Tibial artery (tissue), 4 donors: ENCODE results near the gene C1orf105.

Experiments
- DNase-seq, 2 donors: peaks; one replicate each; pipeline ENCODE4 v3.0.0-alpha.2; 2019
- H3K27ac ChIP-seq, 2 donors: fragments of 200-600 bp; sonication (generic) in 1 of 2; 1 replicate in 1 of 2; 2 replicates in 1 of 2; pipeline ENCODE4 v1.5.1; 2018 to 2019; ENCODE audit warnings: mild to moderate bottlenecking in 1 of 2
- H3K27me3 ChIP-seq, 2 donors: fragments of 200-600 bp; sonication (generic) in 1 of 2; one replicate each; pipeline versions ENCODE4 v1.5.1 to v1.6.0; 2016 to 2019
- H3K36me3 ChIP-seq, 3 donors: fragments of 200-600 bp; sonication (generic) in 2 of 3; one replicate each; pipeline ENCODE4 v1.5.1; 2016 to 2019; ENCODE audit warnings: mild to moderate bottlenecking in 2 of 3
- H3K4me1 ChIP-seq, 4 donors: fragments of 200-600 bp; sonication (generic) in 2 of 4; 1 replicate in 3 of 4; 2 replicates in 1 of 4; pipeline ENCODE4 v1.5.1; 2016 to 2019
- H3K4me3 ChIP-seq, 2 donors: fragments of 200-600 bp; sonication (generic) in 1 of 2; 1 replicate in 1 of 2; 2 replicates in 1 of 2; pipeline ENCODE4 v1.5.1; 2018 to 2019; ENCODE audit warnings: mild to moderate bottlenecking in 2 of 2
- H3K9me3 ChIP-seq, 3 donors: fragments of 200-600 bp; sonication (generic) in 1 of 3; one replicate each; pipeline ENCODE4 v1.5.1; 2016 to 2019
- CTCF ChIP-seq, 2 experiments: fragments of 200-600 bp in 1 of 2; fragments of 450-650 bp in 1 of 2; IDR thresholded peaks; one replicate each; pipeline ENCODE4 v1.5.1; 2017 to 2019; ENCODE audit warnings: antibody characterized with exemption in 2 of 2, mild to moderate bottlenecking in 1 of 2, moderate library complexity in 1 of 2
- intact Hi-C: fragments of 100-400 bp; cut with DNase I; formaldehyde crosslinking; loops from one replicate; pipeline ENCODE4 v1.15.0; 2023; ENCODE audit warnings: low total_unique reads

C1orf105 gene

GRCh38 chr1:172395576-172395975 is 24.9 kb upstream of the C1orf105 start:
- no peak for DNase-seq
- Histone ChIP-seq H3K4me1 (peaks cover 0 to 64% (median 23%) of the 10 kb centered on the region in 4 donors), H3K9me3 (no peaks in the 10 kb centered on the region), H3K27ac (no peak overlapping the region), H3K36me3 (no peaks in the 10 kb centered on the region), H3K27me3 (no peaks in the 10 kb centered on the region), H3K4me3 (no peak overlapping the region)
- TF ChIP-seq CTCF (IDR thresholded peaks at IDR 0.05), result no peak
- intact Hi-C loops, result loop anchor here (5.0 to 10.0 kb wide), 2 partner anchors 51 to 263 kb away; no protein-coding TSS in a partner anchor

GRCh38 chr1:172397221-172397620 is 23.3 kb upstream of the C1orf105 start:
- no peak for TF ChIP-seq CTCF (IDR thresholded peaks at IDR 0.05)
- no peak for DNase-seq
- Histone ChIP-seq H3K27ac (peak overlapping the region; percentile 74 to 77), H3K27me3 (no peaks in the 10 kb centered on the region), H3K9me3 (no peaks in the 10 kb centered on the region), H3K36me3 (no peaks in the 10 kb centered on the region), H3K4me3 (no peak overlapping the region), H3K4me1 (peaks cover 0 to 68% (median 24%) of the 10 kb centered on the region in 4 donors)
- intact Hi-C loops, result loop anchor here (5.0 to 10.0 kb wide), 2 partner anchors 52 to 265 kb away; no protein-coding TSS in a partner anchor

- TF ChIP-seq CTCF (IDR thresholded peaks at IDR 0.05), result no peak
- intact Hi-C loops, result loop anchor here (5.0 to 10.0 kb wide), 2 partner anchors 53 to 265 kb away; no protein-coding TSS in a partner anchor
- Histone ChIP-seq H3K36me3 (no peaks in the 10 kb centered on the region), H3K9me3 (no peaks in the 10 kb centered on the region), H3K4me3 (no peak overlapping the region), H3K27me3 (no peaks in the 10 kb centered on the region), H3K4me1 (peaks cover 0 to 70% (median 25%) of the 10 kb centered on the region in 4 donors), H3K27ac (peak overlapping the region; percentile 74 to 77)
- no peak for DNase-seq
Measured at GRCh38 chr1:172397633-172398032, 22.9 kb upstream of the C1orf105 start.

GRCh38 chr1:172398193-172398592 is 22.3 kb upstream of the C1orf105 start:
- H3K36me3 ChIP-seq, result no peaks in the 10 kb centered on the region
- intact Hi-C loops, result loop anchor here (5.0 to 10.0 kb wide), 2 partner anchors 53 to 266 kb away; no protein-coding TSS in a partner anchor
- no peak for TF ChIP-seq CTCF (IDR thresholded peaks at IDR 0.05)
- H3K27me3 ChIP-seq, result no peaks in the 10 kb centered on the region
- peak overlapping the region; percentile 74 to 77 for H3K27ac ChIP-seq
- peaks cover 0 to 75% (median 28%) of the 10 kb centered on the region in 4 donors for H3K4me1 ChIP-seq
- DNase-seq, result peak in 1 of 2 donors; percentile 42
- H3K4me3 ChIP-seq, result no peak overlapping the region
- no peaks in the 10 kb centered on the region for H3K9me3 ChIP-seq

- H3K9me3 ChIP-seq, result no peaks in the 10 kb centered on the region
- peak overlapping the region; percentile 74 to 77 for H3K27ac ChIP-seq
- TF ChIP-seq CTCF (IDR thresholded peaks at IDR 0.05), result peak; percentile 59 to 77
- intact Hi-C loops, result loop anchor here (5.0 to 10.0 kb wide), 2 partner anchors 54 to 267 kb away; no protein-coding TSS in a partner anchor
- H3K4me1 ChIP-seq, result peaks cover 0 to 72% (median 30%) of the 10 kb centered on the region in 4 donors
- H3K4me3 ChIP-seq, result peak overlapping the region; percentile 26 to 28
- DNase-seq, result peak; percentile 73 to 76
- H3K27me3 ChIP-seq, result no peaks in the 10 kb centered on the region
- H3K36me3 ChIP-seq, result no peaks in the 10 kb centered on the region
Measured at GRCh38 chr1:172398970-172399755, 21.3 kb upstream of the C1orf105 start.
